ENCODE results near the gene ELMO3. TPM values are rescaled to one million over a fixed set of nuclear protein-coding genes. Genes with fewer than 3 reads are reported as not detected.

ELMO3 gene
- total RNA-seq, 2 experiments from 2014 or later, result 5.0 to 5.6 TPM

GRCh38 chr16:67202956-67203493 is 4.1 kb downstream of the ELMO3 start:
- Mint-ChIP-seq H3K36me3 (ENCODE audit: low read depth) (peaks cover 25% of the 10 kb centered on the region), H3K4me3 (no peak overlapping the region), H3K4me1 (ENCODE audit: low read depth) (no peaks in the 10 kb centered on the region), H3K27ac (no peak overlapping the region), H3K27me3 (no peaks in the 10 kb centered on the region), H3K9me3 (no peaks in the 10 kb centered on the region)
- intact Hi-C loops (cut with micrococcal nuclease), result no loop called here
- ChIA-PET CTCF (no interaction called here), POLR2A (interaction anchor here (1.8 to 2.4 kb wide), 3 partner anchors 9 to 24 kb away, joined by 4 to 10 read pairs (median 7); partner anchors contain the start of gene TMEM208)
- ATAC-seq (no peak), DNase-seq (no peak)
- TF ChIP-seq CTCF (IDR thresholded peaks at IDR 0.05), result no peak

GRCh38 chr16:67204076-67204475 is 5.1 kb downstream of the ELMO3 start:
- no peak overlapping the region for H3K4me3 Mint-ChIP-seq
- DNase-seq (no peak), ATAC-seq (no peak)
- peak overlapping the region; percentile 52 for H3K27ac Mint-ChIP-seq
- no peaks in the 10 kb centered on the region for H3K27me3 Mint-ChIP-seq
- H3K9me3 Mint-ChIP-seq, result no peaks in the 10 kb centered on the region
- H3K36me3 Mint-ChIP-seq (ENCODE audit: low read depth), result peaks cover 19% of the 10 kb centered on the region
- ChIA-PET POLR2A (interaction anchor here (1.1 to 1.8 kb wide), 2 partner anchors 8 to 10 kb away, joined by 4 to 7 read pairs; no protein-coding TSS in a partner anchor), CTCF (no interaction called here)
- no peak for TF ChIP-seq CTCF (IDR thresholded peaks at IDR 0.05)
- intact Hi-C loops (cut with micrococcal nuclease), result no loop called here
- no peaks in the 10 kb centered on the region for H3K4me1 Mint-ChIP-seq (ENCODE audit: low read depth)

- H3K36me3 Mint-ChIP-seq (ENCODE audit: low read depth), result peaks cover 7% of the 10 kb centered on the region
- CTCF ChIA-PET, result interaction anchor here (1.2 to 1.8 kb wide), 3 partner anchors 8 to 27 kb away, joined by 3 to 5 read pairs (median 4); partner anchors contain the start of gene TMEM208
- intact Hi-C loops (cut with micrococcal nuclease), result no loop called here
- DNase-seq (no peak), ATAC-seq (no peak)
- no peak overlapping the region for H3K4me3 Mint-ChIP-seq
- TF ChIP-seq CTCF (IDR thresholded peaks at IDR 0.05), result no peak
- H3K27me3 Mint-ChIP-seq, result no peaks in the 10 kb centered on the region
- POLR2A ChIA-PET, result interaction anchor here (0.6 to 2.8 kb wide), 6 partner anchors 8 to 412 kb away, joined by 3 to 10 read pairs (median 3); partner anchors contain the start of gene TMEM208
- H3K4me1 Mint-ChIP-seq (ENCODE audit: low read depth), result no peaks in the 10 kb centered on the region
- H3K9me3 Mint-ChIP-seq, result no peaks in the 10 kb centered on the region
- H3K27ac Mint-ChIP-seq, result peak overlapping the region; percentile 41
These were observed 7.4 kb downstream of the ELMO3 start for GRCh38 chr16:67206129-67206837.

- Mint-ChIP-seq H3K27me3 (no peaks in the 10 kb centered on the region), H3K27ac (no peak overlapping the region), H3K9me3 (no peaks in the 10 kb centered on the region), H3K4me3 (no peak overlapping the region), H3K4me1 (ENCODE audit: low read depth) (no peaks in the 10 kb centered on the region), H3K36me3 (ENCODE audit: low read depth) (peaks cover 7% of the 10 kb centered on the region)
- ChIA-PET CTCF (interaction anchor here (1.2 to 1.8 kb wide), 3 partner anchors 8 to 28 kb away, joined by 3 to 5 read pairs (median 4); partner anchors contain the start of gene TMEM208), POLR2A (interaction anchor here (0.6 to 2.8 kb wide), 6 partner anchors 9 to 411 kb away, joined by 3 to 10 read pairs (median 3); partner anchors contain the start of gene TMEM208)
- DNase-seq (no peak), ATAC-seq (no peak)
- TF ChIP-seq CTCF (IDR thresholded peaks at IDR 0.05), result no peak
- intact Hi-C loops (cut with micrococcal nuclease), result no loop called here
These were observed 7.9 kb downstream of the ELMO3 start for GRCh38 chr16:67206838-67207248.
